IPS-15b (cell line): ENCODE results near the gene ZNF394.

ENCODE experiments used
- H3K27me3 ChIP-seq: one replicate; pipeline ENCODE4 v1.6.1; 2013; ENCODE audit warnings: low read length; ENCODE audit not compliant: control insufficient read depth, insufficient read depth
- H3K36me3 ChIP-seq: one replicate; pipeline ENCODE4 v1.6.1; 2013; ENCODE audit warnings: low read length; ENCODE audit not compliant: control insufficient read depth, insufficient read depth
- H3K4me1 ChIP-seq: one replicate; pipeline ENCODE4 v1.6.1; 2013; ENCODE audit warnings: mild to moderate bottlenecking, low read length; ENCODE audit not compliant: control insufficient read depth, insufficient read depth
- H3K4me3 ChIP-seq: one replicate; pipeline ENCODE4 v1.5.1; 2013; ENCODE audit warnings: low read depth, low read length
- H3K9ac ChIP-seq: one replicate; pipeline ENCODE4 v1.6.1; 2013; ENCODE audit warnings: low read depth, mild to moderate bottlenecking, low read length
- H3K9me3 ChIP-seq: one replicate; pipeline ENCODE4 v1.6.1; 2013; ENCODE audit warnings: mild to moderate bottlenecking, low read length; ENCODE audit not compliant: control insufficient read depth, insufficient read depth

The ZNF394 gene

GRCh38 chr7:99459087-99459486 is 41.0 kb downstream of the ZNF394 start:
- H3K27me3 ChIP-seq: no peaks in the 10 kb centered on the region
- peaks cover 55% of the 10 kb centered on the region for H3K36me3 ChIP-seq
- no peaks in the 10 kb centered on the region for H3K9me3 ChIP-seq
- no peak overlapping the region for H3K4me3 ChIP-seq
- H3K9ac ChIP-seq: no peak overlapping the region
- H3K4me1 ChIP-seq: no peaks in the 10 kb centered on the region

- Histone ChIP-seq H3K9ac (no peak overlapping the region), H3K36me3 (peaks cover 67% of the 10 kb centered on the region), H3K27me3 (no peaks in the 10 kb centered on the region), H3K4me1 (no peaks in the 10 kb centered on the region), H3K9me3 (no peaks in the 10 kb centered on the region), H3K4me3 (no peak overlapping the region)
Measured at GRCh38 chr7:99457650-99458493, 42.2 kb downstream of the ZNF394 start.

DNA sequence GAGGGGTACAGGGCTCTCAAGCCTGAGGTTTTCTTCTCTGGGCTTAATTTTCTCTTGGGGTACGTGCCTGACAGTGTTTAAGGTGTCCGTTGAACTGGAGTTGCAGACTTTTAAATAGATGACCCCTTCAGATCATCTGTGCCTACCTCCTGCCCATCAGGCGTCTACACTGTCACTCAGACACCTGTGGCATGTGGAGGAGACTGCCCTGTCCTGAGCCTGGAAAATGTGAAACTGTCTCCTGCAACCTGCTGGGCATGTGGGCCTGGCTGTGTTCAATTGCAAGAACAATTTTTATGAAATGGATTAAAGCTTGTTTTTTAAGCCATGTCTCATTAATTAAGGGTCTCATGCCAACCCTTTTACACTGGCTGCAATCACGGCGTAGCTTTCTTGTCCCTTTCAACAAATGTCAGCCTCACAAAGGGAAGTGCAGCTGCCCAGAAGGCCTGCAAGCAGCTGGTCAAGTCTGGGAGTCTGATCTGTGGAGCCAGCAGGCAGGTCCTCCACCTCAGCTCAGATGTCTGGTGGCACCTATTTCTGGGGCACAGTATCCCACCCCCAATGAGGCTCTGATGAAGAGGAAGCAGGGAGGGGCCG is 42.9 kb downstream of the ZNF394 start:
- H3K36me3 ChIP-seq: peaks cover 74% of the 10 kb centered on the region
- no peak overlapping the region for H3K9ac ChIP-seq

DNA sequence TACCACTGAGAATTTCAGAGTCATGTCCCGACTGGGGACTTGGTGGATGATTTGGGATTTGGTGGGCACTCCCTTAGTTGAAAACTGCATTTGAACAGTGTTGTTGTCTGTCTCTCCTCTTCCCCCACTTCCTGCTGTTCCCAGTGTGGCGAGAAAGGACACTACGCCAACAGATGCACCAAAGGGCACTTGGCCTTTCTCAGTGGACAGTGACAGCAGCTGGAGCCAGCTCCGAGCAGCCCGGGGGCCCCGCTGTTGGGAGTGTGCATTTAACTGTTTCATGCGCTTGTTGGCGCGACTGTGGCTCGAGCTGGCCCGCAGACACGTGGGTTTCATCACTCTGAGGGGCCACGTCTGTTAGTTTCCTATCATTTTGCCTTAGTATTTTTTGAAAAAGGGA is 43.8 kb downstream of the ZNF394 start:
- peaks cover 83% of the 10 kb centered on the region for H3K36me3 ChIP-seq

More for the DNA sequence above, 42.9 kb downstream of the ZNF394 start:
- Histone ChIP-seq H3K27me3 (no peaks in the 10 kb centered on the region), H3K4me1 (no peaks in the 10 kb centered on the region), H3K4me3 (no peak overlapping the region), H3K9me3 (no peaks in the 10 kb centered on the region)

GRCh38 chr7:99455874-99456273 is 44.2 kb downstream of the ZNF394 start:
- no peaks in the 10 kb centered on the region for H3K9me3 ChIP-seq
- no peak overlapping the region for H3K4me3 ChIP-seq
- H3K36me3 ChIP-seq: peaks cover 86% of the 10 kb centered on the region
- no peaks in the 10 kb centered on the region for H3K27me3 ChIP-seq
- H3K9ac ChIP-seq: no peak overlapping the region
- no peaks in the 10 kb centered on the region for H3K4me1 ChIP-seq

More for the DNA sequence above, 43.8 kb downstream of the ZNF394 start:
- no peaks in the 10 kb centered on the region for H3K4me1 ChIP-seq
- H3K9me3 ChIP-seq: no peaks in the 10 kb centered on the region
- H3K4me3 ChIP-seq: no peak overlapping the region
- H3K9ac ChIP-seq: no peak overlapping the region
- no peaks in the 10 kb centered on the region for H3K27me3 ChIP-seq

DNA sequence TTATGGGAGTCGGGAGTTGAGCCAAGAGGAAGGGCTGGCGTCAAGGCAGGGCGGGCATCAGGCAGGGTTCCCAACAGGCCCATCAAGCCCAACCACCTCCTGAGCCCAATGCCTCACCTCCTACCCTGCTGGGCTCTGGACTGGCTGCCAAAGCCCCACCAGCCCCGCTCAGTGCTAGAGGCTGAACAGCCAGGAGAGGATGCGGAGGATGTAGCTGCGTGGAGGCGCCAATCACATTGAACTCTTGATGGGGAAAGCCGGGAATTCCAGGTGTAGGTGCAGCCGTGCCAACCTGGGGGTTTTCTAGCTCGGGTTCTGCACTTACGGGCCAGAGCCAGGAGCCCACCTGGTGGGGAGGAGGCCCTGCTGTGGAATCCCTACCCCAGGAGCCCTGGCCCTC is 47.0 kb downstream of the ZNF394 start:
- Histone ChIP-seq H3K9me3 (no peaks in the 10 kb centered on the region), H3K4me3 (no peak overlapping the region), H3K9ac (no peak overlapping the region), H3K4me1 (no peaks in the 10 kb centered on the region), H3K27me3 (no peaks in the 10 kb centered on the region), H3K36me3 (peaks cover 88% of the 10 kb centered on the region)

GRCh38 chr7:99452541-99452940 is 47.5 kb downstream of the ZNF394 start:
- Histone ChIP-seq H3K4me1 (no peaks in the 10 kb centered on the region), H3K27me3 (no peaks in the 10 kb centered on the region), H3K9ac (no peak overlapping the region), H3K4me3 (no peak overlapping the region), H3K36me3 (peaks cover 87% of the 10 kb centered on the region), H3K9me3 (no peaks in the 10 kb centered on the region)

- Histone ChIP-seq H3K9ac (no peak overlapping the region), H3K4me1 (no peaks in the 10 kb centered on the region), H3K36me3 (peaks cover 83% of the 10 kb centered on the region), H3K4me3 (no peak overlapping the region), H3K27me3 (no peaks in the 10 kb centered on the region), H3K9me3 (no peaks in the 10 kb centered on the region)
Measured at GRCh38 chr7:99451936-99452335, 48.1 kb downstream of the ZNF394 start.

- H3K36me3 ChIP-seq: peaks cover 67% of the 10 kb centered on the region
- no peak overlapping the region for H3K4me3 ChIP-seq
- no peak overlapping the region for H3K9ac ChIP-seq
- H3K4me1 ChIP-seq: no peaks in the 10 kb centered on the region
- H3K27me3 ChIP-seq: no peaks in the 10 kb centered on the region
- H3K9me3 ChIP-seq: no peaks in the 10 kb centered on the region
Measured at GRCh38 chr7:99449326-99449725, 50.8 kb downstream of the ZNF394 start.

- Histone ChIP-seq H3K9ac (no peak overlapping the region), H3K9me3 (no peaks in the 10 kb centered on the region), H3K4me3 (no peak overlapping the region), H3K4me1 (no peaks in the 10 kb centered on the region), H3K27me3 (no peaks in the 10 kb centered on the region), H3K36me3 (peaks cover 66% of the 10 kb centered on the region)
Measured at GRCh38 chr7:99448855-99449254, 51.2 kb downstream of the ZNF394 start.

- Histone ChIP-seq H3K4me1 (no peaks in the 10 kb centered on the region), H3K36me3 (peaks cover 62% of the 10 kb centered on the region), H3K9ac (no peak overlapping the region), H3K4me3 (no peak overlapping the region), H3K27me3 (no peaks in the 10 kb centered on the region), H3K9me3 (no peaks in the 10 kb centered on the region)
Measured at GRCh38 chr7:99447943-99448342, 52.1 kb downstream of the ZNF394 start.

DNA sequence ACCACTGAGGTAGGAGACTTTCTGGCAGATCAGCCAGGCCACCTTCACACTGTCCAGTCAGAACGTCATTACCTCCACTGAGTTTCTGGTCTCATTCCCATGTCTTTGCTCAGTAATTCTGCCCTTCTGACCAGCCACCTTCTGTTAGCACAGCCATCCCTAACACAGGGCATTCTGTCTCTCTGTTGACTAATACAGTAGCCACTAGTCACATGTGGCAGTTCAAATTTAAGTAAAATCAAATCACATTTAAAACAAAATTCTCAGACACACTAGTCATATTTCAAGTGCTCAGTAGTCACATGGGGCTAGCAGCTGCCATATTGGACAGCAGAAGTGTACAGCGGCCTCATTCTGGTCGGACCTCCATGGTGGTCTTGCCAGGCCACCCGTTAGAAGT is 54.0 kb downstream of the ZNF394 start:
- Histone ChIP-seq H3K9me3 (no peaks in the 10 kb centered on the region), H3K27me3 (no peaks in the 10 kb centered on the region), H3K4me1 (peaks cover 3% of the 10 kb centered on the region), H3K4me3 (no peak overlapping the region), H3K36me3 (peaks cover 48% of the 10 kb centered on the region), H3K9ac (no peak overlapping the region)
